Activated T-cell treated with anti-CD3 and anti-CD28 coated beads, Interleukin-2, amount 50 U/mL, for 72 hours (primary cell): ENCODE results near the gene DPYD. TPM values are rescaled to one million over a fixed set of nuclear protein-coding genes. Genes with fewer than 3 reads are reported as not detected.

ENCODE experiments used
- ATAC-seq, 2 donors: fragments of 150-1000 bp; cut with Tn5 transposase; replicated peaks in 1 of 2; 2 replicates each; pipeline ENCODE4 v1.10.0; 2021; ENCODE audit warnings: moderate library complexity in 2 of 2, mild to moderate bottlenecking in 1 of 2
- DNase-seq, 2 donors: peaks; one replicate each; pipeline ENCODE4 v3.0.0; 2021 to 2022; ENCODE audit warnings: mixed read lengths in 1 of 2
- H3K27ac Mint-ChIP-seq: one replicate; pipeline ENCODE4 v1.8.0; 2022; ENCODE audit warnings: mild to moderate bottlenecking, moderate library complexity, mixed read lengths
- H3K27me3 Mint-ChIP-seq: one replicate; pipeline ENCODE4 v1.8.0; 2022; ENCODE audit warnings: low read depth, mixed read lengths
- H3K36me3 Mint-ChIP-seq, 2 donors: one replicate each; pipeline ENCODE4 v1.8.0; 2022; ENCODE audit warnings: mixed read lengths in 2 of 2, mild to moderate bottlenecking in 1 of 2; ENCODE audit not compliant: insufficient read depth in 2 of 2
- H3K4me1 Mint-ChIP-seq: one replicate; pipeline ENCODE4 v1.8.0; 2022; ENCODE audit warnings: low read depth, mixed read lengths
- H3K4me3 Mint-ChIP-seq, 2 donors: one replicate each; pipeline ENCODE4 v1.8.0; 2022; ENCODE audit warnings: mild to moderate bottlenecking in 2 of 2, mixed read lengths in 2 of 2, moderate library complexity in 2 of 2
- H3K9me3 Mint-ChIP-seq, 2 donors: one replicate each; pipeline ENCODE4 v1.8.0; 2022; ENCODE audit warnings: mixed read lengths in 2 of 2
- total RNA-seq, 2 donors: library from RNA; stranded (reverse); gene quantifications; one replicate each; pipeline ENCODE4 v1.2.3, GENCODE V29; 2022

Gene DPYD
- total RNA-seq: 10 to 100 TPM; 13.4 to 18.2 TPM

- no peaks in the 10 kb centered on the region for H3K36me3 Mint-ChIP-seq
- peaks cover 46% of the 10 kb centered on the region for H3K4me1 Mint-ChIP-seq
- peak; percentile 88 to 89 for DNase-seq
- H3K27ac Mint-ChIP-seq: peak within 1 kb of the TSS; percentile 98
- no peaks in the 10 kb centered on the region for H3K9me3 Mint-ChIP-seq
- ATAC-seq: peak; percentile 88 to 89
- H3K27me3 Mint-ChIP-seq: no peaks in the 10 kb centered on the region
- H3K4me3 Mint-ChIP-seq: peak within 1 kb of the TSS; percentile 94 to 98
Measured at GRCh38 chr1:97920832-97921571, at the start of gene DPYD. DPYD (minus strand) TSS chr1:97921034; CDS start chr1:97920922, 112 bp downstream.

- DNase-seq (no peak), ATAC-seq (no peak)
- Mint-ChIP-seq H3K36me3 (no peaks in the 10 kb centered on the region), H3K4me3 (no peak overlapping the region), H3K27me3 (no peaks in the 10 kb centered on the region), H3K4me1 (no peaks in the 10 kb centered on the region), H3K27ac (no peak overlapping the region), H3K9me3 (no peaks in the 10 kb centered on the region)
Measured at GRCh38 chr1:97960470-97960869, 39.6 kb upstream of the DPYD start.

GRCh38 chr1:97947695-97948094 lies 26.9 kb upstream of the DPYD start:
- Mint-ChIP-seq H3K9me3 (no peaks in the 10 kb centered on the region), H3K27me3 (no peaks in the 10 kb centered on the region), H3K4me1 (peaks cover 7% of the 10 kb centered on the region), H3K4me3 (no peak overlapping the region), H3K36me3 (no peaks in the 10 kb centered on the region), H3K27ac (no peak overlapping the region)
- DNase-seq (no peak), ATAC-seq (no peak)

- ATAC-seq (no peak), DNase-seq (no peak)
- H3K4me3 Mint-ChIP-seq: no peak overlapping the region
- peaks cover 16% of the 10 kb centered on the region for H3K4me1 Mint-ChIP-seq
- H3K9me3 Mint-ChIP-seq: no peaks in the 10 kb centered on the region
- no peaks in the 10 kb centered on the region for H3K36me3 Mint-ChIP-seq
- no peaks in the 10 kb centered on the region for H3K27me3 Mint-ChIP-seq
- H3K27ac Mint-ChIP-seq: no peak overlapping the region
Measured at GRCh38 chr1:97943354-97943753, 22.5 kb upstream of the DPYD start.

GRCh38 chr1:97942161-97943123 lies 21.6 kb upstream of the DPYD start:
- Mint-ChIP-seq H3K36me3 (no peaks in the 10 kb centered on the region), H3K27me3 (no peaks in the 10 kb centered on the region), H3K4me3 (peak overlapping the region; percentile 33 to 61), H3K9me3 (no peaks in the 10 kb centered on the region), H3K4me1 (peaks cover 22% of the 10 kb centered on the region), H3K27ac (no peak overlapping the region)
- ATAC-seq (no peak), DNase-seq (no peak)

GRCh38 chr1:97938285-97938642 lies 17.4 kb upstream of the DPYD start:
- Mint-ChIP-seq H3K4me3 (no peak overlapping the region), H3K36me3 (no peaks in the 10 kb centered on the region), H3K4me1 (peaks cover 23% of the 10 kb centered on the region), H3K27ac (no peak overlapping the region), H3K27me3 (no peaks in the 10 kb centered on the region), H3K9me3 (no peaks in the 10 kb centered on the region)
- ATAC-seq (no peak), DNase-seq (no peak)

- H3K27me3 Mint-ChIP-seq: no peaks in the 10 kb centered on the region
- DNase-seq (no peak), ATAC-seq (no peak)
- H3K9me3 Mint-ChIP-seq: no peaks in the 10 kb centered on the region
- no peak overlapping the region for H3K4me3 Mint-ChIP-seq
- H3K27ac Mint-ChIP-seq: no peak overlapping the region
- peaks cover 13% of the 10 kb centered on the region for H3K4me1 Mint-ChIP-seq
- H3K36me3 Mint-ChIP-seq: no peaks in the 10 kb centered on the region
Measured at GRCh38 chr1:97936976-97937375, 16.1 kb upstream of the DPYD start.

- no peaks in the 10 kb centered on the region for H3K27me3 Mint-ChIP-seq
- H3K4me3 Mint-ChIP-seq: no peak overlapping the region
- H3K36me3 Mint-ChIP-seq: no peaks in the 10 kb centered on the region
- H3K9me3 Mint-ChIP-seq: no peaks in the 10 kb centered on the region
- peaks cover 12% of the 10 kb centered on the region for H3K4me1 Mint-ChIP-seq
- no peak for DNase-seq
- H3K27ac Mint-ChIP-seq: no peak overlapping the region
- no peak for ATAC-seq
Measured at GRCh38 chr1:97934491-97934890, 13.7 kb upstream of the DPYD start.

GRCh38 chr1:97929874-97930851 lies 9.3 kb upstream of the DPYD start:
- Mint-ChIP-seq H3K4me1 (peaks cover 19% of the 10 kb centered on the region), H3K27ac (no peak overlapping the region), H3K36me3 (no peaks in the 10 kb centered on the region), H3K4me3 (no peak overlapping the region), H3K27me3 (no peaks in the 10 kb centered on the region), H3K9me3 (no peaks in the 10 kb centered on the region)
- ATAC-seq: no peak
- DNase-seq: no peak

- H3K4me1 Mint-ChIP-seq: peaks cover 26% of the 10 kb centered on the region
- no peaks in the 10 kb centered on the region for H3K9me3 Mint-ChIP-seq
- no peak overlapping the region for H3K27ac Mint-ChIP-seq
- no peaks in the 10 kb centered on the region for H3K36me3 Mint-ChIP-seq
- no peak overlapping the region for H3K4me3 Mint-ChIP-seq
- H3K27me3 Mint-ChIP-seq: no peaks in the 10 kb centered on the region
- ATAC-seq (peak; percentile 54 to 69), DNase-seq (peak in 1 of 2 donors; percentile 7)
Measured at GRCh38 chr1:97926017-97926708, 5.3 kb upstream of the DPYD start.

- H3K27me3 Mint-ChIP-seq: no peaks in the 10 kb centered on the region
- no peaks in the 10 kb centered on the region for H3K9me3 Mint-ChIP-seq
- H3K4me3 Mint-ChIP-seq: no peak overlapping the region
- ATAC-seq: no peak
- DNase-seq: no peak
- H3K36me3 Mint-ChIP-seq: no peaks in the 10 kb centered on the region
- no peak overlapping the region for H3K27ac Mint-ChIP-seq
- H3K4me1 Mint-ChIP-seq: peaks cover 26% of the 10 kb centered on the region
Measured at GRCh38 chr1:97925151-97925550, 4.3 kb upstream of the DPYD start.

GRCh38 chr1:97923811-97924210 lies 3.0 kb upstream of the DPYD start:
- DNase-seq: no peak
- Mint-ChIP-seq H3K27me3 (no peaks in the 10 kb centered on the region), H3K4me1 (peaks cover 32% of the 10 kb centered on the region), H3K9me3 (no peaks in the 10 kb centered on the region), H3K4me3 (no peak overlapping the region), H3K27ac (no peak overlapping the region), H3K36me3 (no peaks in the 10 kb centered on the region)
- no peak for ATAC-seq
